GM12875 (cell line): ENCODE measurements around the gene LEKR1.

Source experiments
- H3K4me3 ChIP-seq: one replicate; pipeline ENCODE4 v1.5.1; 2011; ENCODE audit warnings: low read depth, low read length, control low read depth
- CTCF ChIP-seq: IDR thresholded peaks from 2 replicates; pipeline ENCODE4 v1.5.1; 2011; ENCODE audit warnings: low read depth, mild to moderate bottlenecking, control low read depth, inconsistent platforms, low read length, moderate library complexity, borderline replicate concordance; ENCODE audit not compliant: insufficient read depth

LEKR1 gene

GRCh38 chr3:156923349-156923748, 97.2 kb downstream of the LEKR1 start:
- no peak overlapping the region for H3K4me3 ChIP-seq
- no peak for TF ChIP-seq CTCF

- no peak for TF ChIP-seq CTCF
- no peak overlapping the region for H3K4me3 ChIP-seq
Measured at GRCh38 chr3:156938724-156939123, 112.6 kb downstream of the LEKR1 start.

- H3K4me3 ChIP-seq, result no peak overlapping the region
- no peak for TF ChIP-seq CTCF
Measured at GRCh38 chr3:156939315-156939714, 113.2 kb downstream of the LEKR1 start.

GRCh38 chr3:156941311-156941710, 115.2 kb downstream of the LEKR1 start:
- no peak overlapping the region for H3K4me3 ChIP-seq
- no peak for TF ChIP-seq CTCF

GRCh38 chr3:156948402-156949210, 122.5 kb downstream of the LEKR1 start:
- TF ChIP-seq CTCF, result no peak
- H3K4me3 ChIP-seq, result no peak overlapping the region

GRCh38 chr3:156952011-156952410, 125.9 kb downstream of the LEKR1 start:
- no peak for TF ChIP-seq CTCF

GRCh38 chr3:156957715-156958114, 131.6 kb downstream of the LEKR1 start:
- TF ChIP-seq CTCF, result no peak
- H3K4me3 ChIP-seq, result no peak overlapping the region

More at GRCh38 chr3:156952011-156952410, 125.9 kb downstream of the LEKR1 start:
- no peak overlapping the region for H3K4me3 ChIP-seq
